ENCODE measurements around the gene RFX6. TPM values are rescaled to one million over a fixed set of nuclear protein-coding genes. Genes with fewer than 3 reads are reported as not detected.
A peak's percentile ranks its signal among the peaks of the same experiment; 100 is the strongest.
"Not testable (repeated sequence)": the region's sequence is repeated elsewhere in the genome, so short reads cannot be mapped to it uniquely, and the experiment has no call there.

The RFX6 gene, protein sequence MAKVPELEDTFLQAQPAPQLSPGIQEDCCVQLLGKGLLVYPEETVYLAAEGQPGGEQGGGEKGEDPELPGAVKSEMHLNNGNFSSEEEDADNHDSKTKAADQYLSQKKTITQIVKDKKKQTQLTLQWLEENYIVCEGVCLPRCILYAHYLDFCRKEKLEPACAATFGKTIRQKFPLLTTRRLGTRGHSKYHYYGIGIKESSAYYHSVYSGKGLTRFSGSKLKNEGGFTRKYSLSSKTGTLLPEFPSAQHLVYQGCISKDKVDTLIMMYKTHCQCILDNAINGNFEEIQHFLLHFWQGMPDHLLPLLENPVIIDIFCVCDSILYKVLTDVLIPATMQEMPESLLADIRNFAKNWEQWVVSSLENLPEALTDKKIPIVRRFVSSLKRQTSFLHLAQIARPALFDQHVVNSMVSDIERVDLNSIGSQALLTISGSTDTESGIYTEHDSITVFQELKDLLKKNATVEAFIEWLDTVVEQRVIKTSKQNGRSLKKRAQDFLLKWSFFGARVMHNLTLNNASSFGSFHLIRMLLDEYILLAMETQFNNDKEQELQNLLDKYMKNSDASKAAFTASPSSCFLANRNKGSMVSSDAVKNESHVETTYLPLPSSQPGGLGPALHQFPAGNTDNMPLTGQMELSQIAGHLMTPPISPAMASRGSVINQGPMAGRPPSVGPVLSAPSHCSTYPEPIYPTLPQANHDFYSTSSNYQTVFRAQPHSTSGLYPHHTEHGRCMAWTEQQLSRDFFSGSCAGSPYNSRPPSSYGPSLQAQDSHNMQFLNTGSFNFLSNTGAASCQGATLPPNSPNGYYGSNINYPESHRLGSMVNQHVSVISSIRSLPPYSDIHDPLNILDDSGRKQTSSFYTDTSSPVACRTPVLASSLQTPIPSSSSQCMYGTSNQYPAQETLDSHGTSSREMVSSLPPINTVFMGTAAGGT
- not detected for polyA plus RNA-seq (2013, experiment 1 of 2; ENCODE audit: insufficient read length)
- polyA plus RNA-seq (2013, experiment 2 of 2; ENCODE audit: insufficient read length), result not detected

- DNase-seq, result no peak
Observed at GRCh38 chr6:116876635-116877611, at the start of gene RFX6. RFX6 (plus strand) TSS chr6:116877242; CDS start chr6:116877276, 34 bp downstream.

- DNase-seq, result no peak
Observed at GRCh38 chr6:116827561-116828240, 49.3 kb upstream of the RFX6 start.

DNA sequence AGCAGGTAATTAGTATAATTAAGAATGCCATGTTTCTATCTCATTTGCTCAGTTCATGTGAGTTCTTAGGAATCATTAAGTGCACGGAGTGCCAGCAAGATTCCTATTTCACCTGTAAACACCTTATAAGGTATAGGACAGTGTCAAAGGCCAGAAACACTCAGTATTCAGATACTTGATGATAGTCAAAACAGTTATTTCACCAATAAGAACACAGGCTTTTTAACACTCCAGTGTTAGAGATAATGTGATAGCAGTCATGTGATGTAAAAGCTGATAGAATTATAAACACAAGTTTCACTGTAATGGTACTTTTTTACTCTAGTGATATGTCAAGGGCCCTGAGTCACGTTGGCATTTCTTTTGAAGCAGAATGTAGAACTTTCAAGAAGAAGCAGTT, 48.1 kb upstream of the RFX6 start, which contains the start of gene GPRC6A:
Gene GPRC6A, minus strand, starts transcription at position 101 of the 400 bp plus-strand sequence. Its CDS starts 70 bp downstream, at position 31.
- no peak for DNase-seq

DNA sequence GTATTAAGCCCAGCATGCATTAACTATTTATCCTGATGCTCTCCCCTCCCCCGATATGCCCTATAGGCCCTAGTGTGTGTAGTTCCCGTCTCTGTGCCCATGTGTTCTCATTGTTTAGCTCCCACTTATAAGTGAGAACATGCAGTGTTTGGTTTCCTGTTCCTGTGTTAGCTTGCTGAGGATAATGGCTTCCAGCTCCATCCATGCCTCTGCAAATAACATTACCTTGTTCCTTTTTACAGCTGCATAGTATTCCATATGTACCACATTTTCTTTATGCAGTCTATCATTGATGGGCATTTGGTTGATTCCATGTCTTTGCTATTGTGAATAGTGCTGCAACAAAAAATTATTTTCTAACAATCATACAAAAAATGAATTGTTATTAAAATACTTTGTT, 42.5 kb upstream of the RFX6 start:
- DNase-seq, result not testable (repeated sequence)

DNA sequence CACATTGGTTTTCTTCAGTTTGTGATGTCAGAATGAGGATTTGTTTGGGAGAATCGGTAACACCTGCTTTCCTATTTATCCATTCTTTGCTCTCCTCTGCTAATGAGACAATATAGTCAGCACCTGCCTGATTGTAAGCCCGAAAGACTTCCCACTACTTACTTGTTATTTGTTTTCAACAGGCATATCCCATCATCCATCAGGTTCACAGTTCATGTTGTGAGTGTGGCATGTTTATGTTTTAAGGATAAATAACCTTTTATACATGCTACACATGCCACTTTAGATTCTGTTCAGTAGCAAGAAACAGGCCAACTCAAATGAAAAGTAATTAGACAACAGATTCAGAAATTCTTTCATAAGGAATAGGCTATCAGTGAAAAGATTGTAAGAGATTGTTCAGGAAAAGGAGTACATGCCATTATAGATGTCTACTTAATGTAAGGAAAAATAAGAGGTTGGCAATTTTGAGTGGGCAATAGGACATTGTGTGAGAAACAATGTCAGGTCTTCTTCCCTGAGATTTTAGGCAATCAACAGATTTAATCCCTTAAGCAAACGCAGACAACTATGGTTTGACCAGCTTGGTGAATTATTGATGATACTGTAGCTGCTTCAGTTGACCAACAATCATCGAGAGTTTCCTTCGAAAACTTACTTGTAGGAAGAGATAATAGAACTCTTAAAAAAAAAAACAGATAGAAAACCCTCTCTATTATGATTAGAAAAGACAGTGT, 40.3 kb upstream of the RFX6 start:
- DNase-seq, result no peak

GRCh38 chr6:116840091-116840490, 37.0 kb upstream of the RFX6 start:
- DNase-seq, result peak; percentile 24

- no peak for DNase-seq
Observed at GRCh38 chr6:116842459-116842858, 34.6 kb upstream of the RFX6 start.

- peak; percentile 39 for DNase-seq
Observed at GRCh38 chr6:116847227-116847626, 29.8 kb upstream of the RFX6 start.

DNA sequence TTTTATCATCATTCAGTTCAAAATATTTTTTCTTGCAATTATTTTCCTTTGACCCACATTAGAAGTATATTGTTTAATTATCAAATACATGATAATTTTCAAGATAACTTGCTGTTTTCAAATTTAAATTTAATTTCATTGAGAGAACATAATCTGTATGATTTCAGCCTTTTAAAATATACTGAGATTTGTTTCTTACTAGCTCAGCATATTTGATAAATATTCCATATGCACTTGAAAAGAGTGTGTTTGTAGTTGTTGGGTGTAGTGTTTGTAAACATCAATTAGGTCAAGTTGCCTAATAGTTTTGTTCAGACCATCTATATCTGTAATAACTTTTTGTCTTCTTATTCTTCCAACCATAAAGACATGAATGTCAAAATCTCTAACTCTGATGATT, 19.0 kb upstream of the RFX6 start:
- DNase-seq, result no peak

GRCh38 chr6:116859264-116859663, 17.8 kb upstream of the RFX6 start:
- no peak for DNase-seq

- DNase-seq, result no peak
Observed at GRCh38 chr6:116866281-116866871, 10.7 kb upstream of the RFX6 start.

GRCh38 chr6:116872771-116873170, 4.3 kb upstream of the RFX6 start:
- no peak for DNase-seq

- no peak for DNase-seq
Observed at GRCh38 chr6:116876107-116876506, 935 bp upstream of the RFX6 start.

- DNase-seq, result no peak
Observed at GRCh38 chr6:116877743-116878142, 701 bp downstream of the RFX6 start.

- DNase-seq, result no peak
Observed at GRCh38 chr6:116881236-116881635, 4.2 kb downstream of the RFX6 start.

DNA sequence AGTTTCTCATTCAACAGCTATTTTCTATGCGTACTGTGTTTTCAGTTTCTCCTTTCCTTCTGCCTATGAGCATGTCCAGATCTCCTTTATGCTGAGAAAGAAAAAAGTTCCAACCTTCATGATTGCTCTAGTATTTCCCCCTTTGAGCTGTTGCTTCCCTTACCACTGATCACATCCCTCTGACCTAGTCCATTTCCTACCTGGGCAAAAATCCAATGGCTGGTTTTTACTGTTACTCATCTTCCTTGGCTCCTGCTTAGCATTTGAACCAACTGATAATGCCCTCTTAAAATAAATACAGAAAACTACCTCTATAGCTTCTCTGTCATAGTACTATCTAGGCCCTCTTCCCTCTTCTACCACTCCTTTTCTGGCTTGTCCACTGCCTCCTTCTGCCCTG, 6.0 kb downstream of the RFX6 start:
- no peak for DNase-seq

DNA sequence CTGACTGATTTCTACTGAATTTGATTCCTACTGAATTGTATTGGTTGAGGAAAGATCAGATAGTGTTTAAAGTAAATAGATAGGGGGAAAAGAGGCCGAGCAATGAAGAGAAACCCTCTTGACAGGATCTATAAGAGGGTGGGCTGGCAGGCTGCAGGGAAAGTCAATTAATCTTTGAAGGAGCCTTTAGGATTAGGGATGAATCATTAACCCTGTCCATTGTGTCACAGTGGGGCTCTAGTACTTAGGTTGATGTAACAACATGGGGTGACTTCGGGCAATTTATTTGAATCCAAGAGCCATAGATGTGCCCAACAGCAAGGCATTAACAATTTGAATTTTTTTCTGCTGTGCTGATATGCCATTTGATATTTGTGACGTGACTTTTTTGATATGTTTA, 7.5 kb downstream of the RFX6 start:
- no peak for DNase-seq

GRCh38 chr6:116887168-116887567, 10.1 kb downstream of the RFX6 start:
- DNase-seq, result no peak

DNA sequence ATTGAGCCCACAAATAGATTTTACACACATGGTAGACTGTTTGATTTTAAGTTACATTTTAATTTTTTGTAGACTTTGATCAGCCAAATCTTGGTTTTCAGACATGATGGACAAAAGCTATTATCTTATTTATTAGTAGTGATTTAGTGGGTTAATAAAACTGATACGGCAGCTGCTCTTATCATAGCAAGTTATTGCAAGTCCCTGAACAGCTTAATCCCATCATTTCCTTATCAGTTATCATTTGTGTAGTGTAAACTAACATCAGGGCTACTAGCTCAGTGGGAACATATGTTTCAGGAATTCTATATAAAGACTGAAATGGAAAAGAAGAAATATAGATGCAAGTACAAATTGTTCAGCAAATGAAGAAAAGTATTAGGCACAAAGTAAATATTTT, 10.9 kb downstream of the RFX6 start:
- DNase-seq, result no peak

GRCh38 chr6:116888732-116889360, 11.8 kb downstream of the RFX6 start:
- DNase-seq, result no peak

All from fibroblast of skin of scalp (primary cell).